Esophagus squamous epithelium (tissue), 4 donors: Measurements from ENCODE around the gene SPATA19.

ENCODE experiments used
- POLR2A ChIP-seq, 4 donors: fragments of 450-650 bp; IDR thresholded peaks; one replicate each; pipeline ENCODE4 v1.6.1; 2017; ENCODE audit warnings: antibody characterized with exemption in 4 of 4, mild to moderate bottlenecking in 4 of 4, moderate library complexity in 3 of 4
- TF ChIP-seq, protein P1 (sequence below), 6 experiments: fragments of 450-650 bp in 4 of 6; fragments of 200-600 bp in 2 of 6; sonication (generic) in 2 of 6; IDR thresholded peaks; one replicate each; pipeline ENCODE4 v1.5.1; 2016 to 2019; ENCODE audit warnings: antibody characterized with exemption in 6 of 6, mild to moderate bottlenecking in 4 of 6, moderate library complexity in 4 of 6

DNA sequence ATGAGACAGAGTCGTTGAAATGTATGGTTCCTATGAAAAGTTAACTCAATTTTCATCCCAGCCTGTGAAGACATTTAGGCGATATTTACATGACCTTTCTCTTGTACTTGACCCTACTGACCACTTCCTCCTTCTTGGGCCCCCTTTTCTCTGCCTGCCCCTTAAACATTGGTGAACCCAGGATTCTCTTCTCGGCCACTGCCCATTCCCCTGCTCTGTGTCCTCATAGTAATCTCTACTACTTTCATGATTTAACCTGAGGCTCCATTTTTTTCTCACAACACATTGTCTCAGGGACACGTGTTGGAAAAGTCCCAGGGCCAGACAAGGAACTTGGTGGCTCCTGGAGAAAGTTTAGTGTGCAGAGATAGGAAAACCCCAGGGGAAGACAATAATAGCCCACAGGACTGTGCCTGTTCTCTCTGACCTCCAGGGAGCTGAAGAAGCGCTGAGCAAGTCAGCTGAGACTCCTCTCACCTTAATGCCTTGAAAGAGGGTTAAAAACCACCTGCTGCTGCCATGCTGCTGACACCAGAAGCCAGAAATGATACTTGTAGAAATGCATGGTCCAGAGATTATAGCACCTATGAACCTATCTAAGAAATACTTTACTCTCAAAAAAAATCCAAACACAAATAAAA, 42.5 kb upstream of the SPATA19 start:
- TF ChIP-seq, protein P1, sequence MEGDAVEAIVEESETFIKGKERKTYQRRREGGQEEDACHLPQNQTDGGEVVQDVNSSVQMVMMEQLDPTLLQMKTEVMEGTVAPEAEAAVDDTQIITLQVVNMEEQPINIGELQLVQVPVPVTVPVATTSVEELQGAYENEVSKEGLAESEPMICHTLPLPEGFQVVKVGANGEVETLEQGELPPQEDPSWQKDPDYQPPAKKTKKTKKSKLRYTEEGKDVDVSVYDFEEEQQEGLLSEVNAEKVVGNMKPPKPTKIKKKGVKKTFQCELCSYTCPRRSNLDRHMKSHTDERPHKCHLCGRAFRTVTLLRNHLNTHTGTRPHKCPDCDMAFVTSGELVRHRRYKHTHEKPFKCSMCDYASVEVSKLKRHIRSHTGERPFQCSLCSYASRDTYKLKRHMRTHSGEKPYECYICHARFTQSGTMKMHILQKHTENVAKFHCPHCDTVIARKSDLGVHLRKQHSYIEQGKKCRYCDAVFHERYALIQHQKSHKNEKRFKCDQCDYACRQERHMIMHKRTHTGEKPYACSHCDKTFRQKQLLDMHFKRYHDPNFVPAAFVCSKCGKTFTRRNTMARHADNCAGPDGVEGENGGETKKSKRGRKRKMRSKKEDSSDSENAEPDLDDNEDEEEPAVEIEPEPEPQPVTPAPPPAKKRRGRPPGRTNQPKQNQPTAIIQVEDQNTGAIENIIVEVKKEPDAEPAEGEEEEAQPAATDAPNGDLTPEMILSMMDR (IDR thresholded peaks at IDR 0.05), result no peak
- no peak for TF ChIP-seq POLR2A (IDR thresholded peaks at IDR 0.05)
